ENCODE measurements around the gene LAMB1. TPM values are rescaled to one million over a fixed set of nuclear protein-coding genes. Genes with fewer than 3 reads are reported as not detected.

Gene LAMB1
- total RNA-seq, 1 donor, result 483 TPM

- TF ChIP-seq CTCF (IDR thresholded peaks at IDR 0.05; ENCODE audit: insufficient read depth, low read depth, low read length), result no peak
- no peak for DNase-seq (ENCODE audit: low read depth)
- H3K4me3 ChIP-seq (ENCODE audit: low read depth, low read length), result no peak overlapping the region
Observed at GRCh38 chr7:107951172-107951787, 51.7 kb downstream of the LAMB1 start.

- no peak for TF ChIP-seq CTCF (IDR thresholded peaks at IDR 0.05; ENCODE audit: insufficient read depth, low read depth, low read length)
- no peak overlapping the region for H3K4me3 ChIP-seq (ENCODE audit: low read depth, low read length)
- DNase-seq (ENCODE audit: low read depth), result no peak
Observed at GRCh38 chr7:107949443-107949935, 53.5 kb downstream of the LAMB1 start.

- H3K4me3 ChIP-seq (ENCODE audit: low read depth, low read length), result no peak overlapping the region
- DNase-seq (ENCODE audit: low read depth), result peak; percentile 76
- TF ChIP-seq CTCF (IDR thresholded peaks at IDR 0.05; ENCODE audit: insufficient read depth, low read depth, low read length), result no peak
Observed at GRCh38 chr7:107948645-107949442, 54.1 kb downstream of the LAMB1 start.

- no peak for DNase-seq (ENCODE audit: low read depth)
Observed at GRCh38 chr7:107946881-107947280, 56.1 kb downstream of the LAMB1 start.

GRCh38 chr7:107946451-107946850 lies 56.5 kb downstream of the LAMB1 start:
- TF ChIP-seq CTCF (IDR thresholded peaks at IDR 0.05; ENCODE audit: insufficient read depth, low read depth, low read length), result no peak
- DNase-seq (ENCODE audit: low read depth), result no peak
- H3K4me3 ChIP-seq (ENCODE audit: low read depth, low read length), result no peak overlapping the region

More at GRCh38 chr7:107946881-107947280, 56.1 kb downstream of the LAMB1 start:
- TF ChIP-seq CTCF (IDR thresholded peaks at IDR 0.05; ENCODE audit: insufficient read depth, low read depth, low read length), result no peak
- no peak overlapping the region for H3K4me3 ChIP-seq (ENCODE audit: low read depth, low read length)

GRCh38 chr7:107945332-107945731 lies 57.6 kb downstream of the LAMB1 start:
- no peak overlapping the region for H3K4me3 ChIP-seq (ENCODE audit: low read depth, low read length)
- no peak for DNase-seq (ENCODE audit: low read depth)
- no peak for TF ChIP-seq CTCF (IDR thresholded peaks at IDR 0.05; ENCODE audit: insufficient read depth, low read depth, low read length)

Data from fibroblast of villous mesenchyme (primary cell).